ENCODE measurements around the gene REXO5. TPM values are rescaled to one million over a fixed set of nuclear protein-coding genes. Genes with fewer than 3 reads are reported as not detected.

REXO5 gene
- 2.0 and 3.7 TPM in 2 replicates for total RNA-seq

GRCh38 chr16:20806168-20807050, at the start of gene REXO5, which contains the start of gene ERI2:
REXO5 (plus strand) TSS chr16:20806527; CDS start chr16:20806954, 427 bp downstream.
ERI2 (minus strand) TSS chr16:20806472; CDS start chr16:20806430, 42 bp downstream.

GRCh38 chr16:20763461-20764232, 42.7 kb upstream of the REXO5 start, which contains the start of gene ACSM3:
ACSM3 (plus strand) TSS chr16:20764014; CDS start chr16:20770035, 6,021 bp downstream.

Other genes starting within 250 kb of the REXO5 start
- not detected in 2 replicates for gene ACSM2B, start 230.2 kb upstream of the REXO5 start, total RNA-seq
- gene ACSM1, start 108.8 kb upstream of the REXO5 start, total RNA-seq = 2.2 TPM in 1 of 2 replicates, not detected in the other
- 26.6 and 29.4 TPM in 2 replicates for gene THUMPD1, start 64.7 kb upstream of the REXO5 start, total RNA-seq
- gene ACSM3, start 42.5 kb upstream of the REXO5 start, total RNA-seq = 2.6 and 3.2 TPM in 2 replicates
- 4.9 and 17.1 TPM in 2 replicates for gene ERI2, start 55 bp upstream of the REXO5 start, total RNA-seq
- gene DCUN1D3, start 93.8 kb downstream of the REXO5 start, total RNA-seq = 32.0 and 36.7 TPM in 2 replicates
- gene LYRM1, start 94.2 kb downstream of the REXO5 start, total RNA-seq = 28.0 and 70.5 TPM in 2 replicates

Data from pericardium fibroblast (primary cell).